OCI-LY1 (cell line): ENCODE measurements around the gene CDH26.

Experiments used
- EZH2 ChIP-seq: fragments of 200-600 bp; sonication (generic), shearing (Covaris generic); IDR thresholded peaks from 2 replicates; pipeline ENCODE4 v1.8.0; 2017; ENCODE audit warnings: borderline replicate concordance, mixed run types, mild to moderate bottlenecking, antibody characterized with exemption, low read length, moderate library complexity, mixed read lengths
- TF ChIP-seq, protein P1 (sequence below): fragments of 200-600 bp; sonication (generic), shearing (Covaris generic); IDR thresholded peaks from 2 replicates; pipeline ENCODE4 v1.5.1; 2017; ENCODE audit warnings: mild to moderate bottlenecking, antibody characterized with exemption, low read length, moderate library complexity, mixed read lengths

DNA sequence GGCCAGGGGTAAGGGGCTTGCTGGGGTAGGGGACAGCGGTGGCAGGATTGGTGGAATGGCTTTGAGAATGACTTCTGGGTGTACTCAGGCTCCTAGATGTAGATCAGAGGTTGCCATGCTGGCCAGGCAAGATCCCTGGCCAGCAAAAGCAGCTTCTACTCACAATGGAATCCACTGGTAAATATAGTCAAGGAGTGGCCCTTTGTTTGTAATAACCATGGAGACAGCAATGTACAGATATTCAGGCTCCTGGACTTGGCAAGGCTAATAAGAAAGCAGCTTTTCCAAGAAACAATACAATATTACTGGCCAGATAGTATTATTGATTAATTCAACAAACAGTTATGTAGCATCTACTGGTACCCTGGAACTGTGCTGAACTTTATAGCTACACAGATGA lies 37.9 kb downstream of the CDH26 start:
- TF ChIP-seq, protein P1, sequence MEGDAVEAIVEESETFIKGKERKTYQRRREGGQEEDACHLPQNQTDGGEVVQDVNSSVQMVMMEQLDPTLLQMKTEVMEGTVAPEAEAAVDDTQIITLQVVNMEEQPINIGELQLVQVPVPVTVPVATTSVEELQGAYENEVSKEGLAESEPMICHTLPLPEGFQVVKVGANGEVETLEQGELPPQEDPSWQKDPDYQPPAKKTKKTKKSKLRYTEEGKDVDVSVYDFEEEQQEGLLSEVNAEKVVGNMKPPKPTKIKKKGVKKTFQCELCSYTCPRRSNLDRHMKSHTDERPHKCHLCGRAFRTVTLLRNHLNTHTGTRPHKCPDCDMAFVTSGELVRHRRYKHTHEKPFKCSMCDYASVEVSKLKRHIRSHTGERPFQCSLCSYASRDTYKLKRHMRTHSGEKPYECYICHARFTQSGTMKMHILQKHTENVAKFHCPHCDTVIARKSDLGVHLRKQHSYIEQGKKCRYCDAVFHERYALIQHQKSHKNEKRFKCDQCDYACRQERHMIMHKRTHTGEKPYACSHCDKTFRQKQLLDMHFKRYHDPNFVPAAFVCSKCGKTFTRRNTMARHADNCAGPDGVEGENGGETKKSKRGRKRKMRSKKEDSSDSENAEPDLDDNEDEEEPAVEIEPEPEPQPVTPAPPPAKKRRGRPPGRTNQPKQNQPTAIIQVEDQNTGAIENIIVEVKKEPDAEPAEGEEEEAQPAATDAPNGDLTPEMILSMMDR, result no peak
- TF ChIP-seq EZH2, result no peak
